ENCODE measurements around the gene PGAM2.
"Not testable (repeated sequence)": the region's sequence is repeated elsewhere in the genome, so short reads cannot be mapped to it uniquely, and the experiment has no call there.

Gene PGAM2

DNA sequence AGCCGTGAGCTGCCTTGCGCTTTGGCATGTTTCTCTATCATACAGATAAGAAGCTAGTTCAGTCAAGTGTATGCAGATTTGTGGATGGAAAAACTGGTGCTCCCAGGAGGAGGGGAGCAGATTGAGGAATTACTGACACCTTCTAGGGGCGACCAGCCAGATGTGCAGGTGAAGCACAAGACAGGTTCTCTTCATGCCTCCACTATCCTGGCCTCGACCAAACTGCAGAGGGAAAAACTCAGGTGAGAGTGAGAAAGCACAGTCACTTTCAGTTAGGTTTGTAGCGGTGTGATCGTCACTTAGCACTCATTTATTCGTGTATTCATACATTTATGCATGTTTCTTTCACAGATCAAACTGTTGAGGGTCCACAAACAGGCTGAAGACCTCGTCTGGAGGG is 21.5 kb downstream of the PGAM2 start:
- DNase-seq (ENCODE audit: low read depth) = no peak
- H3K4me3 ChIP-seq (ENCODE audit: control insufficient read depth, low read depth, low read length) = peak overlapping the region; percentile 88
- TF ChIP-seq, protein P1, sequence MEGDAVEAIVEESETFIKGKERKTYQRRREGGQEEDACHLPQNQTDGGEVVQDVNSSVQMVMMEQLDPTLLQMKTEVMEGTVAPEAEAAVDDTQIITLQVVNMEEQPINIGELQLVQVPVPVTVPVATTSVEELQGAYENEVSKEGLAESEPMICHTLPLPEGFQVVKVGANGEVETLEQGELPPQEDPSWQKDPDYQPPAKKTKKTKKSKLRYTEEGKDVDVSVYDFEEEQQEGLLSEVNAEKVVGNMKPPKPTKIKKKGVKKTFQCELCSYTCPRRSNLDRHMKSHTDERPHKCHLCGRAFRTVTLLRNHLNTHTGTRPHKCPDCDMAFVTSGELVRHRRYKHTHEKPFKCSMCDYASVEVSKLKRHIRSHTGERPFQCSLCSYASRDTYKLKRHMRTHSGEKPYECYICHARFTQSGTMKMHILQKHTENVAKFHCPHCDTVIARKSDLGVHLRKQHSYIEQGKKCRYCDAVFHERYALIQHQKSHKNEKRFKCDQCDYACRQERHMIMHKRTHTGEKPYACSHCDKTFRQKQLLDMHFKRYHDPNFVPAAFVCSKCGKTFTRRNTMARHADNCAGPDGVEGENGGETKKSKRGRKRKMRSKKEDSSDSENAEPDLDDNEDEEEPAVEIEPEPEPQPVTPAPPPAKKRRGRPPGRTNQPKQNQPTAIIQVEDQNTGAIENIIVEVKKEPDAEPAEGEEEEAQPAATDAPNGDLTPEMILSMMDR (conservative IDR thresholded peaks at IDR 0.05; ENCODE audit: control insufficient read depth, insufficient read depth, low read depth, low read length) = no peak

DNA sequence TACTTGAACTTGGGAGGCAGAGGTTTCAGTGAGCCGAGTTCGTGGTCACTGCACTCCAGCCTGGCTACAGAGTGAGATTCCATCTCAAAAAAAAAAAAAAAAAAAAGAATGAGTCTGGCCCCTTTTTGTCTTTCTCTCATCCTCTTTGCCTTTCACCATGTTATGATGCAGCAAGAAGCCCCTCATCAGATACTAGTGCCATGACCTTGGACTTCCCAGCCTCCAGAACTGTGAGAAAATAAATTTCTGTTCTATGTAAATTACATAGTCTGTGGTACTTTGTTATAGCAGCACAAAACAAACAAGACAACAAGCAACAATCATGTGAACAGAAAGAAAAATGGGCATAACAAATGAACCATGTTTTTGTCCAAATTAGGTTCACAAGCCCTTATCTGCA is 23.1 kb downstream of the PGAM2 start:
- DNase-seq (ENCODE audit: low read depth) = no peak
- H3K4me3 ChIP-seq (ENCODE audit: control insufficient read depth, low read depth, low read length) = no peak overlapping the region
- TF ChIP-seq, protein P1 (conservative IDR thresholded peaks at IDR 0.05; ENCODE audit: control insufficient read depth, insufficient read depth, low read depth, low read length) = no peak

DNA sequence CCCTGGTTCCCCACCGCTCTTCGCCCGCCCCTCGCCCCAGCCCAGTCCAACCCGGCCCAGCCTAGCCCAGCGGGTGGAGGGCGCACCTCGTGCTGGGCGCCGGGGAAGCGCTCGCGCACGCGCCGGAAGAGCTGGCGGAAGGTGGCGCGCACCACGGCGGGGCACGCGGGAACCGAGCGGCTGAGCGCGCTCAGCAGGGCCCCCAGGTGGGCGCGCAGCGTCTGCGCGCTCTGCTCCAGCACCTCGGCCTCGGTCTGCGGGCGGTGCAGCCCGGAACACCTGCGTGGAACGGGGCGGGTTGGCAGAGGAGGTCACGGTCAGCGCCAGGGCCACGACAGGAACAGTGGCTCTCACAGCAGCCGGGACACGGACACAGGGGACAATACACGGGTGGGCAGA is 24.9 kb downstream of the PGAM2 start:
- not testable (repeated sequence) for H3K4me3 ChIP-seq (ENCODE audit: control insufficient read depth, low read depth, low read length); DNase-seq (ENCODE audit: low read depth)

DNA sequence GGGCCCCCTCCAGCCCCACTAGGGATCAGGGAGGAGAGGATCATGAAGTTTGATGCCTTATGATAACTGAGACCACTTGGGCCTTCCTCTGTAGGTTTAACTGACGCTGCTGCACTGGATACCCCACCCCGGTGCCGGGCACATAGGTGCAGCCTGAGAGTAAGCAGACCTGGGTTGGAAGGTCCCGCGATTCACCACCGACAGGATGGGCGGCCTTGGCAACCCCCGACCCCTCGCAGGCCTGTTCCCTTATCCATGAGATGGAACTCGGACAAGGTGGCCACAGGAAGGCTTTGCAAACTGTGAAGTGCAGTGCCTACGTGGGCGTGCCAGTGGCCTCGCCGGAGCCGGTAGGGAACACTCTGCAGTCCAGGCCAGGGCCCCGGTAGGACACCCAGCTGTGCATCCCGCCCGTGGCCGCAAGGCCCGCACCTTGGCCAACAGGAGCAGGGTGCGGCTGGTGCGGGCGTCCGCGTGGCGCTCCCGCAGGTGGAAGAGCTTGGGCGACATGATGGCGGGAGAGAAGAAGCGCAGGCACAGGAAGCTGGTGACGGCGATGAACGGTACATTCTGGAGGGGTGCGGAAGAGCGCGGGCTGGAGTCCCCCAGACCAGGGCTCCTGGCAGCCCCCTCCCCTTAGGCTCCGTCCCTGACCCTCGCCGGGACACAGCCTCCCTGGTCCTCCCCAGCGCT is 25.4 kb downstream of the PGAM2 start:
- H3K4me3 ChIP-seq (ENCODE audit: control insufficient read depth, low read depth, low read length) = not testable (repeated sequence)

DNA sequence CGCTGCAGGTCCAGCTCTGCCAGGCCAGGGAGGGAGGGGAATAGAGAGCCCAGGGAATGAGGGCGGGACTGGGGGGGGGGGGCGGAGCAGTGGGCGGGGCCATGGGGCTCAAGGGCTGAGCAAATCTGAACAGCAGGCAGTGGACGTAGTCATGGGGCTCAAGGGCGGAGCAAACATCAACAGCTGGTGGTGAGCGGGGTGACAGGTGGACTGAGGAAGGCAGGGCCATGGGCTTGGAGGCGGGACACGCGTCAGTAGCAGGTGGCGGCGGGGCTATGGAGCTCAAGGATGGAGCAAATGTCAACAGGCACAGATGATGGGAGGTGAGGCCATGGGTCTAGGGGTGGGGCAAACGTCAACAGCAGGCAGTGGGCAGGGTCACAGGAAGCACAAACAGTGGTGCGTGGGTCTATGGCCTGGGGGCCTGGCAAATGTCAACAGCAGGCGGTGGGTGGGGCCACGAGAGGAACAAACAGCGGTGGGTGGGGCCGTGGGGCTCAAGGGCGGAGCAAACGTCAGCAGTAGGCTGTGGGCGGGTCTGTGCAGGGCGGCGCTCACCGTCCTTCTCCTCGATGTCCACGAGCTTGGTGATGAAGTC is 26.3 kb downstream of the PGAM2 start:
- H3K4me3 ChIP-seq (ENCODE audit: control insufficient read depth, low read depth, low read length) = peak overlapping the region; percentile 24
- DNase-seq (ENCODE audit: low read depth) = peak; percentile 55

More for the DNA sequence above, 25.4 kb downstream of the PGAM2 start:
- not testable (repeated sequence) for DNase-seq (ENCODE audit: low read depth)

DNA sequence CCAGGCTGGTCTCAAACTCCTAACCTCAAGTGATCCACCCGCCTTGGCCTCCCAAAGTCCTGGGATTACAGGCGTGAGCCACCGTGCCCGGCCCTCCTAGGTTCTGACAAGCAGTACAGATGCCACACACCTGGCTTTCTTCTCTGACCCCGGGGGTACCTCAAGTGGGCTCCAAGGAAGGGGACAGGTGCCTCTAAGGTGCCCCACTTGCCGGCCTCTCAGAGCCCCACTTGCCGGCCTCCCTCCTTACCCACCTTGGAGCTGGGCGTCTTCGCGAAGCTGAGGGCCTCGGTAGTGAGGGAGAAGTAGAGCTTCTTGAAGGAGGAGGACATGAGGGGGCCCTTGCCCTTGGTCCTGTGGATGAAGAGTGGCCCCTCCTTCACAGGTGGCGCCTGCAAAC is 26.8 kb downstream of the PGAM2 start:
- H3K4me3 ChIP-seq (ENCODE audit: control insufficient read depth, low read depth, low read length); DNase-seq (ENCODE audit: low read depth): not testable (repeated sequence)

DNA sequence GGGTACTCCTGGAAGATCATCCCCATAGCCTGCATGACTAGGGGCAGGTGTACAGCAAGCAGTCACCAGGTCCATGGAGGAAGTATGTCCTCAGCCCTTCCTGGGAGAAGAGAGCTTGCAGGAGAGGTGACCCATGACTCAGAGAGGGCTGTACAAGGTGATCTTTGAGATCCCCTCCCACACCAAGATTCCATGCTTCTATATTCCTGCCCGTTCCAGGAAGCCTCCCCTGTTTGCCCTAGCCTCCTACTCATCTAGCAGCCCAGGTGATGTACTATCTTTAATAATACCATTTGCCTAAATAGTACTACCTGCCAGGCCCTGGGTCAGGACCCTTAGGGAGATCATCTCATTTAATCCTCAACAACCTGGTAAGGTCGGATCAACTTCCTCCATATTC is 27.4 kb downstream of the PGAM2 start:
- not testable (repeated sequence) for H3K4me3 ChIP-seq (ENCODE audit: control insufficient read depth, low read depth, low read length); DNase-seq (ENCODE audit: low read depth)

DNA sequence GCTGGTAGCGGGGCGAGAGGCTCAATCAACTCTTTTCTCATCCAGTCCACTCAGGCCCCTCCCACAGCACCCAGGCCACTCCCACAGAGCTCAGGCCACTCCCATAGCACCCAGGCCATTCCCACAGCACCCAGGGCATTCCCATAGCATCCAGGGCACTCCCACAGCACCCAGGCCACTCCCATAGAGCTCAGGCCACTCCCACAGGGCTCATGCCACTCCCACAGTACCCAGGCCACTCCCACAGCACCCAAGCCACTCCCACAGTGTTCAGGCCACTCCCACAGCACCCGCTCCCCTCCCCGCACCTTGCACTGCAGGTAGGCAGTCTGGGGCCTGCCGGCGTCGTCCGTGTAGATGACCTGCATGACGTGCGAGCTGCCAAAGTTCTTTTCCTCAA is 29.0 kb downstream of the PGAM2 start:
- peak; percentile 38 for DNase-seq (ENCODE audit: low read depth)
- not testable (repeated sequence) for H3K4me3 ChIP-seq (ENCODE audit: control insufficient read depth, low read depth, low read length)

DNA sequence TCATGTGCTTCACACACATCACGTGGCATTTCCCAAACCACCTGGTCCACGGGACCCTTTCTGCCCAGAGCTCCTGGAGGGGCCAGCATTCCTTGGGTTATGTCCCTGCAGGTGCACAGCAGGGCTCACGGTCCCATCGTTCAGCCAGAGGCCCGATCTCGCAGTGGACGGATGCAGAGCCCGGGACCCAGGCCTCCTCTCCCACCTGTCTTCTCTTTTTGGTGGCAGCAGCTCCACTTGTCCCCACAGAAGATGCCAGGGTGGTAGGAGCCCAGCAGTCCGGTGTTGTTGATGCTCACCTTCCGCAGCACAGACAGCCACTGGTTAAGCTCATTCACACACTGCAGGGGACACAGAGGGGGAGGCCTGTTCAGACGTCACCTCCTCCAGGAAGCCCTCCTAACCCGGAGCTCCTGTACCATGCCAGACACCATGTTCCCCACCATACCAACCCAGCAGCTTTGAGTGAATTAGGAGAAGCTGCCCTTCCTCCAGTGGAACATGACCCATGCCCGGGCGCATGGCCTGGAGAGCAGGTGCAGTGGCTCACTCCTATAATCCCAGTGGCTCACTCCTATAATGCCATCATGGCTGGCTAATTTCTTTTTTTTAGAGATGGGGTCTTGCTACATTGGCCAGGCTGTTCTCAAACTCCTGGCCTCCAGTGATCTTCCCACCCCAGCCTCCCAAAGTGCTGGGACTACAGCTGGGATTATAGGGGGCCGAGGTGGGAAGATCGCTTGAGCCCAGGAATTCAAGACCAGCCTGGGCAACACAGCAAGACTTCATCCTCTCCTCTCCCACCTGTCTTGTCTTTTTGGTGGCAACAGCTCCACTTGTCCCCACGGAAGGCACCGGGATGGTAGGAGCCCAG is 31.2 kb downstream of the PGAM2 start:
- not testable (repeated sequence) for H3K4me3 ChIP-seq (ENCODE audit: control insufficient read depth, low read depth, low read length); DNase-seq (ENCODE audit: low read depth)

DNA sequence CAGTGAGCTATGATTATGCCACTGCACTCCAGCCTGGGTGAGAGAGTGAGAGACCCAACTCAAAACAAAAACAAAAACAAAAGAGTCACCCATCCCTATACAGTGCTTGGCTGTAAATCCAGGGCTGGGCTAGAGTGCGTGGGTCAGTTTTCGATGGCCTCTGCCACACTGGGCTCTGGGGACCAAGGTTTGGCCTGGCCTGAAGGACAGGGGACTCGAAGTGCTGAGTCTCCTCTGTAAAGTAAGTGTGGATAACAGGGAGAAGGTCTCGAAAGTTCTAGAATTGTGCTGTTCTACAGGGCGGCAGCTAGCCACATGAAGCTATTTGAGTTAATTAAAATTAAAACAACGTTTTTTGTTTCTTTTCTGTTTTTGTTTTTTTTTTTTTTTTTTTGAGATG is 33.3 kb downstream of the PGAM2 start:
- not testable (repeated sequence) for H3K4me3 ChIP-seq (ENCODE audit: control insufficient read depth, low read depth, low read length); DNase-seq (ENCODE audit: low read depth)

DNA sequence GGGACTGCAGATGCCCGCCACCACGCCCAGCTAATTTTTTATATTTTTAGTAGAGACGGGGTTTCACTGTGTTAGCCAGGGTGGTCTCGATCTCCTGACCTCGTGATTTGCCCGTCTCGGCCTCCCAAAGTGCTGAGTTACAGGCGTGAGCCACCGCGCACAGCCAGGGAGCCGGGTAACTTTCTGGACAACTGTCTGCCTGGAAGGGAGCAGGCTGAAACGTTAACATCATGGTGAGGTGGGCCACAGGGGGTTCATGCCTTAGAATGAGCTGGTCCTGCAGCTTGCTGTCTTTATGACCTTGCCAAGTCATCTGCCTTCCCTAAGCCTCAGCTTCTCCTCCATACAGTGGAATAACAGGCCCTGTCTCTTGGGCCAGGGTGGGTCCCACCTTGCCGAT is 34.0 kb downstream of the PGAM2 start:
- DNase-seq (ENCODE audit: low read depth); H3K4me3 ChIP-seq (ENCODE audit: control insufficient read depth, low read depth, low read length): not testable (repeated sequence)

DNA sequence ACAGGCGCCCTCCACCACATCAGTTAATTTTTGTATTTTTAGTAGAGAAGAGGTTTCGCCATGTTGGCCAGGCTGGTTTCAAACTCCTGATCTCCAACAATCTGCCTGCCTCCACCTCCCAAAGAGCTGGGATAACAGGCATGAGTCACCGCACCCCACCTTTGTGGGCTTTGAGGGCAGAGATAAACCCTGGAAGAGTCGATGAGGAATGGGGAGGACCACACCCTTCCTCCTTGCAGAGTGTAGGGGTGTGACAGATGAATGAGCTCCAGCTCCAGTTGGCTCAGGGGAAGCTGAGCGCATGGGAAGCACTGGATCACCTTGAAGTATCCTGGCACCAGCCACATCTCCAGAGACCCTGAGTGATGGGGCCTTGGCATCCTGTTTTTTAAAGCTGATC is 35.3 kb downstream of the PGAM2 start:
- not testable (repeated sequence) for DNase-seq (ENCODE audit: low read depth); H3K4me3 ChIP-seq (ENCODE audit: control insufficient read depth, low read depth, low read length)

DNA sequence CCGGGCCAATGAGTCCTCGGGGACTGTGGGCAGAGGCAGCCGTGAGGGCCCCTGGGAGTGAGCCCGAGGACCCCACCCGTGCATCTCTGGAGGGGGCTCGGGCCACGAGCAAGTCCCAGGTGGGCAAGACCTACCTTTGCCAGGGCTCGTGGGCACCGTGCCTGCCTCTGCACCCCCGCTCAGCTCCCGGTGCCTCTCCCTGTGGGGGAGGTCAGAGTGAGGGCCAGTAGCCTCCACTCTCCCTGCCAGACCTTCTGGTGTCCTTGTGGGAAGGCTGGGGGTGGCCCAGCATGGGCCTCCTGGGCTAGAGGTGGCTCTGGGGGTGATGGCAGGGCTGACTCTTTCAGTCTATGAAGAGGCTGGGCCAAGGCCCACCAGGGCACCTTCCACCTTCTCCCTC is 35.9 kb downstream of the PGAM2 start:
- DNase-seq (ENCODE audit: low read depth); H3K4me3 ChIP-seq (ENCODE audit: control insufficient read depth, low read depth, low read length): not testable (repeated sequence)

DNA sequence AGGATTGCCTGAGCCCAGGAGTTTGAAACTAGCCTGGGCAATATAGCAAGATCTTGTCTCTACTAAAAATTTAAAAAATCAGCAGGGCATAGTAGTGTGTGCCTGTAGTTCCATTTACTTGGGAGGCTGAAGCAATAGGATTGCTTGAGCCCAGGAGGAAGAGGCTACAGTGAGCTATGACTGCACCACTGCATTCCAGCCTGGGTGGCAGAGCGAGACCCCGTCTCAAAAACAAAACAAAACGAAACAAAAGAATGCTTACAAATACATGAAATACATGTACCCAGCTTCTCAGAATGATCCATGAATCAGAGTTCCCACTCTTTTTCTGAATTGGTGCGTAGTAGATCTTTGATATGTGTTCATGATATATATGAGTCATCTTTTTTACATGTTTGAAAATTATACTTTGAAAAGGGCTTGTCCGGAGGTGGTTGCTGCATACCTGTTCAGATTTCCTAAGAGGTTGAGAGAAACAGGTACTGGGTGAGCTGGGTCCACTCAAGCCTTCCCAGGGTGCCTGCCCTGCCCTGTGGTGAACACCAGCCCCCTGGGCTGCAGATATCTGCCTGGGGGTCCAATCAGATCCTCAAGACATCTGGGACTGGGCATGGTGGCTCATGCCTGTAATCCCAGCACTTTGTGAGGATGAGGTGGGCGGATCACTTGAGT is 42.4 kb downstream of the PGAM2 start:
- not testable (repeated sequence) for DNase-seq (ENCODE audit: low read depth); H3K4me3 ChIP-seq (ENCODE audit: control insufficient read depth, low read depth, low read length)

DNA sequence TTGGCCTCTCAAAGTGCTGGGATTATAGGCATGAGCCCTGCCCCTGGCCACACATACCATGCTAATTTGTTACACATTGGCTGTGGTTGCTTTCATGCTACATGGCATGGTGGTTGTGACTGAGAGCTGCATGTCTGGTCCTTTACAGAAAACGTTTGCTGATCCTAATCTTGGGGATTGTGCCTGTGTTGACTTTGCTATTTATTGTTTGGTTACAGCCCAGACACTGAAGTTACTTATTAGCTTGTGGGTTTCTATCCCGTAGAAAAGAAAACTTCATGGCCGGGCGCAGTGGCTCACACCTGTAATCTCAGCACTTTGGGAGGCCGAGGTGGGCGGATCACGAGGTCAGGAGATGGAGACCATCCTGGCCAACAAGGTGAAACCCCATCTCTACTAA is 43.3 kb downstream of the PGAM2 start:
- H3K4me3 ChIP-seq (ENCODE audit: control insufficient read depth, low read depth, low read length); DNase-seq (ENCODE audit: low read depth): not testable (repeated sequence)

DNA sequence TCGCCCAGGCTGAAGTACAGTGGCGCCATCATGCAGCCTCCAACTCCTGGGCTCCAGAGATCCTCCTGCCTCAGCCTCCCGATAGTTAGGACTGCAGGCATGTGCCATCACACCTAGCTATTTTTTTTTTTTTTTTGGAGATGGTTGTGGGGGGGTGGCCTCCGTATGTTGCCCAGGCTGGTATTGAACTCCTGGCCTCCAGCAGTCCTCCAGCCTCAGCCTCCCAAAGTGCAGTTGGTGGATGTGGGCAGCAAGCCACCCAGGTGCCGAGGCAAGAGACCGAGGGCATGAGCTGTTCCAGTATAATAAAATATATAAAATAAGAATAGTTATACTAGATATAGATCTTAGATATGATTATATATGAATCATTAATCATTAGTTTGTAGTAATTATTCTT is 45.5 kb downstream of the PGAM2 start:
- not testable (repeated sequence) for H3K4me3 ChIP-seq (ENCODE audit: control insufficient read depth, low read depth, low read length); DNase-seq (ENCODE audit: low read depth)

Measured in fibroblast of mammary gland (primary cell).